ENCODE results near the gene KIRREL1.
"Not testable (repeated sequence)": the region's sequence is repeated elsewhere in the genome, so short reads cannot be mapped to it uniquely, and the experiment has no call there.

KIRREL1 gene

DNA sequence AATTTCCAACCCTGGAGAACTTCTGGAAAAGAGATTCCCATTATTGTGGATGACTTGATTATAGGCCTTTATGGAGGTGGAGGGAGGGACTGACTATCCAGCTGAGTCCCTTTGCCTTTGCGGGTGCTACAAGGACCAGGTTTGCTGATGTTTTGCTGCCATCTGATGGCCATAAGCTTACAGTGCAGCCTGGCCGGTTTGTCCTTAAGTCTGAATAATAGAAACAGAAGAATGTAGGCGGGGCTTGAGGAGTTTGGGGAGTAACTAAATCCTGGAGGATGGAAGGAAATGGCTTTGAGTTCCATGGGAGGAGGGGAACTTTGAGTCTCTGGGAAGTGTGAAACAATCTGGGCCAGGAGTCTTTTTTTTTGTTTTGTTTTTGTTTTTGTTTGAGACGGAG lies 131.6 kb downstream of the KIRREL1 start:
- TF ChIP-seq PAX5 (IDR thresholded peaks at IDR 0.05; ENCODE audit: insufficient read depth, low read length, severe bottlenecking) (no peak), POLR2AphosphoS5 (IDR thresholded peaks at IDR 0.05; ENCODE audit: low read depth, low read length) (no peak), POU2F2 (IDR thresholded peaks at IDR 0.05; ENCODE audit: low read depth, low read length) (no peak), SPI1 (IDR thresholded peaks at IDR 0.05; ENCODE audit: low read depth, low read length) (no peak), POLR2A (IDR thresholded peaks at IDR 0.05; ENCODE audit: low read depth, low read length) (no peak), TAF1 (IDR thresholded peaks at IDR 0.05; ENCODE audit: low read depth, low read length) (no peak)
- DNase-seq (ENCODE audit: insufficient read length, low spot score) (peak; percentile 49), FAIRE-seq (peak; percentile 92)

DNA sequence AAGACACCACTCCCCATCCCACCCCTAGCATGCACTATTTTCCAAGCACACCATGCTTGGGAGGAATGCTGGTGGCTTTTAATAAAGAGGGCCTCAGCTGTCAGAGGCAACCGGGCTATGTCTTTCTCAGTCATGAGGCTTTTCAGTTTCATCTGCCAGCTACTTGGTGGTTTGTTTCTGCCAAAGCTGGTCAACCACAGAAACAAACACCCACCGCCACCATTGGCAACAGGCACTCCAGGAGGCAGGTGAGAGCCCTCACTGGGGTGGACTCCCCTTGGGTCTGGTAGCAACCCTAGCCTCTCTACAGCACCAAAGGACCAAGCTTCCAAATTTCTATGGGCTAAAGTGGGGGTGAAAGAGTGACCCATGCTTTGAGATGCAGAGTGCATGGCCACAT lies 133.0 kb downstream of the KIRREL1 start:
- no peak for FAIRE-seq
- DNase-seq (ENCODE audit: insufficient read length, low spot score) = no peak
- TF ChIP-seq TAF1 (IDR thresholded peaks at IDR 0.05; ENCODE audit: low read depth, low read length) = no peak
- TF ChIP-seq SPI1 (IDR thresholded peaks at IDR 0.05; ENCODE audit: low read depth, low read length) = no peak
- TF ChIP-seq POU2F2 (IDR thresholded peaks at IDR 0.05; ENCODE audit: low read depth, low read length) = no peak
- no peak for TF ChIP-seq POLR2AphosphoS5 (IDR thresholded peaks at IDR 0.05; ENCODE audit: low read depth, low read length)
- no peak for TF ChIP-seq POLR2A (IDR thresholded peaks at IDR 0.05; ENCODE audit: low read depth, low read length)
- no peak for TF ChIP-seq PAX5 (IDR thresholded peaks at IDR 0.05; ENCODE audit: insufficient read depth, low read length, severe bottlenecking)

DNA sequence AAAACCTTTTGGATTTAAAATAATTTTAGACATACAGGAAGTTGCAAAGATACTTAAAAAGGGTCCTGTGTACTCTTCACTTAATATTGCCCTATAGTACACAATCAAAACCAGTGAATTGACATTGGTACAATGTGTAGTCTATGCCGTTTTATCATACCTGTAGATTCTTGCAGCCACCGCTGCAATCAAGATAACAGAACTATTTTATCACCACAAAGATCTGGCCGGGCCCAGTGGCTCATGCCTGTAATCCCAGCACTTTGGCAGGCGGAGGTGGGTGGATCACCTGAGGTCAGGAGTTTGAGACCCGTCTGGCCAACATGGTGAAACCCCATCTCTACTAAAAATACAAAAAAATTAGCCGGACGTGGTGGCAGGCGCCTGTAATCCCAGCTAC lies 135.1 kb downstream of the KIRREL1 start:
- FAIRE-seq; DNase-seq (ENCODE audit: insufficient read length, low spot score): not testable (repeated sequence)

DNA sequence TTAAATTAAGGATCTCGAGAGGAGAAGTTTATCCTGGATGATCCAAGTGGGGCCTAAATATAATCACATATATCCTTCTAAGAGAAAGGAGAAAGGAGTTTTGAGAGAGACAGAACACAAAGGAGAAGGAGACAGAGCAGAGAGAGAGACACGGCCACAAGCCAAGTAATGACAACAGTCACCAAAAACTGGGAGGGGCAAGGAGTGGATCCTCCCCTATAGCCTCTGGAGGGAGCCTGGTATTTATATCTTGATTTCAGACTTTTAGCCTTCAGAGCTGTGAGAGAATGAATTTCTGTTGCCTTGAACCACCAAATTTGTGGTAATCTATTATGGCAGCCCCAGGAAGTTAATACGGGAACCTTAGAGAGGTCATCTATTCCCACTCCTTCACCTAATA lies 137.8 kb downstream of the KIRREL1 start:
- FAIRE-seq (no peak), DNase-seq (ENCODE audit: insufficient read length, low spot score) (no peak)
- TF ChIP-seq POLR2A (IDR thresholded peaks at IDR 0.05; ENCODE audit: low read depth, low read length) (no peak), PAX5 (IDR thresholded peaks at IDR 0.05; ENCODE audit: insufficient read depth, low read length, severe bottlenecking) (no peak), POU2F2 (IDR thresholded peaks at IDR 0.05; ENCODE audit: low read depth, low read length) (no peak), SPI1 (IDR thresholded peaks at IDR 0.05; ENCODE audit: low read depth, low read length) (no peak), POLR2AphosphoS5 (IDR thresholded peaks at IDR 0.05; ENCODE audit: low read depth, low read length) (no peak), TAF1 (IDR thresholded peaks at IDR 0.05; ENCODE audit: low read depth, low read length) (no peak)

- TF ChIP-seq POLR2AphosphoS5 (IDR thresholded peaks at IDR 0.05; ENCODE audit: low read depth, low read length) (no peak), POU2F2 (IDR thresholded peaks at IDR 0.05; ENCODE audit: low read depth, low read length) (no peak), SPI1 (IDR thresholded peaks at IDR 0.05; ENCODE audit: low read depth, low read length) (no peak), TAF1 (IDR thresholded peaks at IDR 0.05; ENCODE audit: low read depth, low read length) (no peak)
- DNase-seq (ENCODE audit: insufficient read length, low spot score) (no peak), FAIRE-seq (no peak)
Observed at GRCh38 chr1:158140764-158141192, 147.3 kb downstream of the KIRREL1 start.

DNA sequence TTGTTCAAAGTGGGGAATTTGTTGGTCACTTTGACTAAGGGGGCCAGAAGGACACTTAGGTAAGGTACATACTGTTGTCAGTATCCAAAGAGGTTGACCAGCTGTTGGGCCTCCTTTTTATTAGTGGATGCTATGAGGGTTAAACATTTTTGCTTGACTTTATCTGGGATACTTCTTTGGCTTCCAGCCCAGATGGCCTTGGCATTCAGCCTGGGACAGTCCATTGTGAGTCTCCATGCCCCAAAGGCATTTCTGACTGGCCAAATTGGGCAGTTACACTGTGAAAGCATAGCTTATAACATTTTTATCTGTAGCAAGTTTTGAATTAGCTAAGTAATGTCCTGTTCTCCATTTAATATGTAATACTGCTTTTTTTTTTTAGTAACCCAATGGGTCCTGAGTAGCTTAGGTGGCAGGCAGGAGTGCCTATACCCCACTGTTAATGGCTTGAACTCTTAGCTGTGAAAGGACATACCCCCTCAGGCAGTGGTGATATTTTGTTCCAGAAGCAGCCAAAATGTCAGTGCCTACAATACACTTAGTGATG lies 151.8 kb downstream of the KIRREL1 start:
- DNase-seq (ENCODE audit: insufficient read length, low spot score) (no peak), FAIRE-seq (no peak)
- TF ChIP-seq POU2F2 (IDR thresholded peaks at IDR 0.05; ENCODE audit: low read depth, low read length) (no peak), TAF1 (IDR thresholded peaks at IDR 0.05; ENCODE audit: low read depth, low read length) (no peak), SPI1 (IDR thresholded peaks at IDR 0.05; ENCODE audit: low read depth, low read length) (no peak), PAX5 (IDR thresholded peaks at IDR 0.05; ENCODE audit: insufficient read depth, low read length, severe bottlenecking) (no peak), POLR2AphosphoS5 (IDR thresholded peaks at IDR 0.05; ENCODE audit: low read depth, low read length) (no peak), POLR2A (IDR thresholded peaks at IDR 0.05; ENCODE audit: low read depth, low read length) (no peak)

DNA sequence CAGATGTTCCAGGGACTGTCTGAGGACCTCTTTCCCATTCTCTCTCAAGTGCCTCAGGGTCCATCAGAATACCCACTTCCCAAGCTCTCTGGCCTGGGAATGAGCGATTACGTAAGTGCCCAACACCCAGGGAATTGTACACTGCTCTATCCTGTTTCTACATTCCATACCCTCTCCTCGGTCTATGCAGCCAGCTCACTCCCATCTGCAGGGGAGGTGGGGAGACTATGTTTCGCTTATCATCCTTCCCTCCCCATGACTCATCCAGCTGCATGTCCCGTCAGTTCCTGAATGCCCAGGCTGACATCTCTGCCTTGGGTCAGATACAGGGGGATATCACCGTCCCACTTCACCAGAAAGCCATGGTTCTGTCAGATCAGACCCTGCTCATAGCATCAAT lies 152.7 kb downstream of the KIRREL1 start:
- DNase-seq (ENCODE audit: insufficient read length, low spot score) = no peak
- no peak for FAIRE-seq
- TF ChIP-seq POU2F2 (IDR thresholded peaks at IDR 0.05; ENCODE audit: low read depth, low read length) (no peak), SPI1 (IDR thresholded peaks at IDR 0.05; ENCODE audit: low read depth, low read length) (no peak), PAX5 (IDR thresholded peaks at IDR 0.05; ENCODE audit: insufficient read depth, low read length, severe bottlenecking) (no peak), POLR2AphosphoS5 (IDR thresholded peaks at IDR 0.05; ENCODE audit: low read depth, low read length) (no peak), TAF1 (IDR thresholded peaks at IDR 0.05; ENCODE audit: low read depth, low read length) (no peak), POLR2A (IDR thresholded peaks at IDR 0.05; ENCODE audit: low read depth, low read length) (no peak)

GRCh38 chr1:158146739-158147138 lies 153.3 kb downstream of the KIRREL1 start:
- DNase-seq (ENCODE audit: insufficient read length, low spot score) (no peak), FAIRE-seq (no peak)
- TF ChIP-seq POU2F2 (IDR thresholded peaks at IDR 0.05; ENCODE audit: low read depth, low read length) (no peak), SPI1 (IDR thresholded peaks at IDR 0.05; ENCODE audit: low read depth, low read length) (no peak), PAX5 (IDR thresholded peaks at IDR 0.05; ENCODE audit: insufficient read depth, low read length, severe bottlenecking) (no peak), POLR2AphosphoS5 (IDR thresholded peaks at IDR 0.05; ENCODE audit: low read depth, low read length) (no peak), POLR2A (IDR thresholded peaks at IDR 0.05; ENCODE audit: low read depth, low read length) (no peak), TAF1 (IDR thresholded peaks at IDR 0.05; ENCODE audit: low read depth, low read length) (no peak)

DNA sequence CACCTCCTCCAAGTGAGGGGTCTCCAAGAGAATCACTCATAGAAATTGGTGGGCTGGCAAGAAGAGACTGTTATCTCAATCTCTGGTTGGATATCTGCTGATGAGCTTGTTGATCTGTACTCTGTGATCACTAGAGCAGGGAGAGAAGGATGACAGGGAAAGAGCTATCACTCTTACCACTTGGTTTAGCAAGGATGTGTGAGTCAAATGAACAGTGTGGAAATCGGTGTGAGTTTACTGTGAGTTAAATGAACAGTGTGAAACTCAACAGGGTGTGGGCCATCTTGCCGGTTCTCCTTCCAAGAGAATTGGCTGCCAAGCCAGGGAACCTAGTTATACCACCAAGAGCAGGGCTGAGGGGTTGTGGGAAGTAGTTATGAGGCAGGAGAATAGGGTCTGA lies 154.0 kb downstream of the KIRREL1 start:
- DNase-seq (ENCODE audit: insufficient read length, low spot score) (no peak), FAIRE-seq (no peak)
- TF ChIP-seq PAX5 (IDR thresholded peaks at IDR 0.05; ENCODE audit: insufficient read depth, low read length, severe bottlenecking) (no peak), POLR2AphosphoS5 (IDR thresholded peaks at IDR 0.05; ENCODE audit: low read depth, low read length) (no peak), TAF1 (IDR thresholded peaks at IDR 0.05; ENCODE audit: low read depth, low read length) (no peak), POLR2A (IDR thresholded peaks at IDR 0.05; ENCODE audit: low read depth, low read length) (no peak), SPI1 (IDR thresholded peaks at IDR 0.05; ENCODE audit: low read depth, low read length) (no peak), POU2F2 (IDR thresholded peaks at IDR 0.05; ENCODE audit: low read depth, low read length) (no peak)

- TF ChIP-seq POLR2A (IDR thresholded peaks at IDR 0.05; ENCODE audit: low read depth, low read length) = no peak
- TF ChIP-seq POLR2AphosphoS5 (IDR thresholded peaks at IDR 0.05; ENCODE audit: low read depth, low read length) = no peak
- TF ChIP-seq POU2F2 (IDR thresholded peaks at IDR 0.05; ENCODE audit: low read depth, low read length) = no peak
- no peak for TF ChIP-seq SPI1 (IDR thresholded peaks at IDR 0.05; ENCODE audit: low read depth, low read length)
- no peak for TF ChIP-seq PAX5 (IDR thresholded peaks at IDR 0.05; ENCODE audit: insufficient read depth, low read length, severe bottlenecking)
- TF ChIP-seq TAF1 (IDR thresholded peaks at IDR 0.05; ENCODE audit: low read depth, low read length) = no peak
- DNase-seq (ENCODE audit: insufficient read length, low spot score) (no peak), FAIRE-seq (no peak)
Observed at GRCh38 chr1:158147869-158148268, 154.4 kb downstream of the KIRREL1 start.
